Small intestine (tissue), 7 donors: ENCODE measurements around the gene PHKG1. TPM values are rescaled to one million over a fixed set of nuclear protein-coding genes. Genes with fewer than 3 reads are reported as not detected.
"Not testable (repeated sequence)": the region's sequence is repeated elsewhere in the genome, so short reads cannot be mapped to it uniquely, and the experiment has no call there.

Experiments
- DNase-seq, 2 donors: peaks; one replicate each; pipeline versions ENCODE4 v3.0.0 to v3.0.0-alpha.2; 2013
- FAIRE-seq: peaks from 2 replicates; lab custom pipeline; 2012; peaks lifted over from hg19 to GRCh38; lab: Jason Lieb, UNC
- H3K27ac ChIP-seq, 3 donors: one replicate each; pipeline ENCODE4 v1.5.1; 2013; ENCODE audit warnings: low read length in 2 of 3, mild to moderate bottlenecking in 2 of 3, control low read depth in 1 of 3, inconsistent platforms in 1 of 3, low read depth in 1 of 3, moderate library complexity in 1 of 3
- H3K27me3 ChIP-seq, 3 donors: one replicate each; pipeline ENCODE4 v1.6.1; 2013; ENCODE audit warnings: low read length in 3 of 3, inconsistent platforms in 1 of 3; ENCODE audit not compliant: control insufficient read depth in 3 of 3, insufficient read depth in 3 of 3
- H3K36me3 ChIP-seq, 3 donors: one replicate each; pipeline ENCODE4 v1.6.1; 2013; ENCODE audit warnings: low read length in 3 of 3, inconsistent platforms in 1 of 3, low read depth in 1 of 3, mild to moderate bottlenecking in 1 of 3, moderate library complexity in 1 of 3; ENCODE audit not compliant: control insufficient read depth in 3 of 3, insufficient read depth in 2 of 3
- H3K4me1 ChIP-seq, 3 donors: one replicate each; pipeline ENCODE4 v1.6.1; 2013; ENCODE audit warnings: low read length in 2 of 3, inconsistent platforms in 1 of 3, low read depth in 1 of 3, mild to moderate bottlenecking in 1 of 3, moderate library complexity in 1 of 3; ENCODE audit not compliant: control insufficient read depth in 3 of 3, insufficient read depth in 2 of 3
- H3K4me3 ChIP-seq, 3 donors: one replicate each; pipeline ENCODE4 v1.5.1; 2013; ENCODE audit warnings: low read length in 3 of 3, control low read depth in 1 of 3, inconsistent platforms in 1 of 3, low read depth in 1 of 3, mild to moderate bottlenecking in 1 of 3, moderate library complexity in 1 of 3
- H3K9me3 ChIP-seq, 2 donors: one replicate each; pipeline ENCODE4 v1.6.1; 2013; ENCODE audit warnings: low read depth in 1 of 2, low read length in 1 of 2; ENCODE audit not compliant: control insufficient read depth in 2 of 2, insufficient read depth in 1 of 2
- WGBS, 3 donors: extraction: QIAGEN DNeasy Blood & Tissue Kit; methylation state at CpG; one replicate each; pipeline ENCODE4 v1.1.7; 2013; 5-methylcytosine and 5-hydroxymethylcytosine counted together
- polyA plus RNA-seq, 4 donors: library from polyadenylated mRNA; stranded (reverse) in 3 of 4; unstranded in 1 of 4; fragments of 200-250 nt in 3 of 4; fragments of 120-200 nt in 1 of 4; gene quantifications; one replicate each; pipeline versions ENCODE4 v1.2.1 to v1.2.3, GENCODE V29; 2013
- donor health status: healthy with polysubstance abuse.
- donor health status: control.
- donor health status: control.
- donor health status: Bipolar disorder and iron deficiency.
- donor health status: healthy.

Gene PHKG1
- polyA plus RNA-seq, 4 donors: 0.49 to 2.3 (median 1.2) TPM

DNA sequence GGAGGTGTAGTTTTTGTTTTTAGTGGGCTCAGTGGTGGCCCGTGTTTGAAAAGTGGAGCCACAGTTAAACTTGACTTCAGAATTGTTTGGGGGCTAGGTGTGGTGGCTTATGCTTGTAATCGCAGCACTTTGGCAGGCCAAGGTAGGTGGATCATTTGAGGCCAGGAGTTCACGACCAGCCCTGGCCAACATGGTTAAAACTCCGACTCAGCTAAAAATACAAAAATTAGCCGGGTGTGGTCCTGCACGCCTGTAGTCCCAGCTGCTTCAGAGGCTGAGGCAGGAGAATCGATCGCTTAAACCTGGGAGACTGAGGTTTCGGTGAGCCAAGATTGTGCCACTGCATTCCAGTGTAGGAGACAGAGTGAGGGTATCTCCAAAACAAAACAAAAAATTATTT, 39.4 kb downstream of the PHKG1 start:
- peaks cover 8 to 28% (median 10%) of the 10 kb centered on the region in 3 donors for H3K36me3 ChIP-seq
- H3K4me3 ChIP-seq: peak overlapping the region in 1 of 3 donors; percentile 90
- no peaks in the 10 kb centered on the region for H3K9me3 ChIP-seq
- WGBS, 3 donors: 70 to 80% (median 72%) methylated on average over 9 of the region's 9 CpGs
- no peaks in the 10 kb centered on the region for H3K27me3 ChIP-seq
- DNase-seq (no peak), FAIRE-seq (no peak)
- H3K27ac ChIP-seq: peak overlapping the region in 1 of 3 donors; percentile 96
- H3K4me1 ChIP-seq: peaks cover 0 to 21% (median 3%) of the 10 kb centered on the region in 3 donors

DNA sequence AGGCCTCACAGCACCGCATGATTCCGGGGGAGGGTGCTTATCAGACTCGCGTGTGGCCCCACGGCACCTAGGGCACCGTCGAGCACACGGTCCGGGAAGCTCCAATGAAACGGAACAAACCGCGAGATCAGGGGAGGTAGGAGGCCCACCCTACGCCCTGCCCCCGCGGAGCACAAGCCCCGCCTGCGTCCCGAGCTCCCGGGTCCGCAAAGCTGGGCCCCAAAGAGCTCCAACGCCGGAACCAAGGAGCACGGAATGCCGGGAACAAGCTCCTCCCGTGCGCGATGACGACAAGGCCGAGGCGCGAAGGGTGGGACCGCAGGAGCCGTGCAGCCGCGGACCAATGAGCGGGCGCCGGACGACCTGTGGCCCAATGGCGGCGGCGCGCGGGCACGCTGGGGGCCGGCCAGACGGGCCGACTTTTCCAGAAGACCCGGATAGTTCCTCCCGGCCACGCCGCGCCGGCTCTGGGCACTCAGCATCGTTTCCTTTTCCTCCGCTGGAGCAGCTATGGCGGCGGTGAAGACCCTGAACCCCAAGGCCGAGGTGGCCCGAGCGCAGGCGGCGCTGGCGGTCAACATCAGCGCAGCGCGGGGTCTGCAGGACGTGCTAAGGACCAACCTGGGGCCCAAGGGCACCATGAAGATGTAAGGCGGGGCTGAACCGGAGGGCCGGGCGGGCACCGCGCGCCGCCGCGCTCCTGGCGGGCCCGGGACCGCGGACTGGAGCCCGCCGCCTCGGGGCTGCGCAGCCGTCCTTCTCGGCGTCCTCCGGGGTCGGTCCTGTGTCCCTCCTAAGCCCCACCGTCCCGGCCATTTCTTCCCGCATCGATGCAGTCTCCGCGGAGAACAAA, 41.2 kb downstream of the PHKG1 start, which contains the start of the genes CCT6A and PSPH:
CCT6A (plus strand) TSS at position 427 of the 853 bp plus-strand sequence; CDS start at position 511, 84 bp downstream.
PSPH (minus strand) TSS at position 106 of the 853 bp plus-strand sequence. CDS start 30,232 bp downstream, outside the sequence.
- Histone ChIP-seq H3K4me1 (peaks cover 0 to 27% (median 6%) of the 10 kb centered on the region in 3 donors), H3K27ac (peak within 1 kb of the TSS; percentile 93 to 99 (median 98)), H3K27me3 (no peaks in the 10 kb centered on the region), H3K36me3 (peaks cover 3 to 17% (median 5%) of the 10 kb centered on the region in 3 donors), H3K9me3 (no peaks in the 10 kb centered on the region), H3K4me3 (peak within 1 kb of the TSS; percentile 80 to 95 (median 95))
- no peak for FAIRE-seq
- 0 to 1% (median 0%) methylated on average over 77 to 97 of the region's 97 CpGs for WGBS, 3 donors
- peak; percentile 98 to 99 for DNase-seq

DNA sequence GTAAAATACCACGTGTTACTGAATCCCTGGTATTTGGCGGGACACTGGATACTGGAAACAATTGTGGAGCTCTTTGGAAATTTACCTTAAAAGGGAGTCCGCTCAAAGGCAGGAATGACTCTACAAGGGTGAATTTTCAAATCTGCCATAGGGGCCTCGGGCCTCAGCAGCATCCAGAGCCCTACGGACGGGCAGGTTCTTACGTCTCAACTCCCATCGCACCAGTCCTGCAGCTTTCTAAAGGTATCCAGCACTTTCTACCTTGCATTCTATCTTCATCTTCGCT, 41.8 kb downstream of the PHKG1 start:
- H3K36me3 ChIP-seq: peaks cover 2 to 13% (median 5%) of the 10 kb centered on the region in 3 donors
- H3K27ac ChIP-seq: peak overlapping the region; percentile 82 to 99 (median 98)
- peaks cover 0 to 33% (median 6%) of the 10 kb centered on the region in 3 donors for H3K4me1 ChIP-seq
- DNase-seq (no peak), FAIRE-seq (no peak)
- H3K9me3 ChIP-seq: no peaks in the 10 kb centered on the region
- no peaks in the 10 kb centered on the region for H3K27me3 ChIP-seq
- 0 to 1% (median 0%) methylated on average over 9 of the region's 9 CpGs for WGBS, 3 donors
- peak overlapping the region; percentile 80 to 95 (median 95) for H3K4me3 ChIP-seq

DNA sequence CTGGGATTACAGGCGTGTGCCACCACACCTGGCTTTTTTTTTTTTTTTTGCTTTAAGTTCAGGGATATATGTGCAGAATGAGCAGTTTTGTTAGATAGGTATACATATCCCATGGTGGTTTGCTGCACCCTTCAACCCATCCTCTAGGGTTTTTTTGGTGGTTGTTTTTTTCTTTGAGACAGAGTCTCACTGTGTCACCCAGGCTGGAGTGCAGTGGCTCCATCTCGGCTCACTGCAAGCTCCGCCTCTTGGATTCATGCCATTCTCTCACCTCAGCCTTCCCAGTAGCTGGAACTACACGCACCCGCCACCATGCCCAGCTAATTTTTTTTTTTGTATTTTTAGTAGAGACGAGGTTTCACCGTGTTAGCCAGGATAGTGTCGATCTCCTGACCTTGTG, 44.0 kb downstream of the PHKG1 start:
- H3K27me3 ChIP-seq, H3K4me3 ChIP-seq, FAIRE-seq, H3K9me3 ChIP-seq: not testable (repeated sequence)
- WGBS, 3 donors: 48 to 65% (median 63%) methylated on average over 8 of the region's 8 CpGs
- peaks cover 0 to 14% (median 0%) of the 10 kb centered on the region in 3 donors for H3K36me3 ChIP-seq
- peaks cover 0 to 30% (median 6%) of the 10 kb centered on the region in 3 donors for H3K4me1 ChIP-seq
- peak overlapping the region in 1 of 3 donors; percentile 83 for H3K27ac ChIP-seq
- peak in 1 of 2 donors; percentile 49 for DNase-seq

DNA sequence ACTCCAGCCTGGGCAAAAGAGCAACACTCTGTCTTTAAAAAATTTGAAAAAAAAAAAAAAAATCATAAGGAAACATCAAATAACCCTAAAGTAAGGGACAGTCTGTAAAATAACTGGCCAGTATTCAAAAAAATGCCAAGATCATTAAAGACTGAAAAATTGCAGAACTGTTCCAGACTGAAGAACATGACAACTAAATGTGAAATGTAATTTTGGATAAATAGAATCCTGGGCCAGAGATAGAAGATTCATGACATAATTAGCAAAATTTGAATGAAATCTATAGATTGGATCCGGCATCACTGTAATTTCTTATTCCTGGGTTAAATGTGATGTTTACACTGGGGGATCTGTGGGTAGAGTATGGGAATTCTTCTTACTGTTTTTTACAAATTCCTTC, 44.5 kb downstream of the PHKG1 start:
- Histone ChIP-seq H3K27me3 (no peaks in the 10 kb centered on the region), H3K4me1 (peaks cover 0 to 27% (median 6%) of the 10 kb centered on the region in 3 donors), H3K9me3 (no peaks in the 10 kb centered on the region), H3K27ac (peak overlapping the region in 1 of 3 donors; percentile 83), H3K36me3 (peaks cover 0 to 11% (median 0%) of the 10 kb centered on the region in 3 donors), H3K4me3 (no peak overlapping the region)
- DNase-seq (no peak), FAIRE-seq (no peak)
- WGBS, 3 donors: 90 to 100% (median 97%) methylated on average over 1 of the region's 1 CpG

DNA sequence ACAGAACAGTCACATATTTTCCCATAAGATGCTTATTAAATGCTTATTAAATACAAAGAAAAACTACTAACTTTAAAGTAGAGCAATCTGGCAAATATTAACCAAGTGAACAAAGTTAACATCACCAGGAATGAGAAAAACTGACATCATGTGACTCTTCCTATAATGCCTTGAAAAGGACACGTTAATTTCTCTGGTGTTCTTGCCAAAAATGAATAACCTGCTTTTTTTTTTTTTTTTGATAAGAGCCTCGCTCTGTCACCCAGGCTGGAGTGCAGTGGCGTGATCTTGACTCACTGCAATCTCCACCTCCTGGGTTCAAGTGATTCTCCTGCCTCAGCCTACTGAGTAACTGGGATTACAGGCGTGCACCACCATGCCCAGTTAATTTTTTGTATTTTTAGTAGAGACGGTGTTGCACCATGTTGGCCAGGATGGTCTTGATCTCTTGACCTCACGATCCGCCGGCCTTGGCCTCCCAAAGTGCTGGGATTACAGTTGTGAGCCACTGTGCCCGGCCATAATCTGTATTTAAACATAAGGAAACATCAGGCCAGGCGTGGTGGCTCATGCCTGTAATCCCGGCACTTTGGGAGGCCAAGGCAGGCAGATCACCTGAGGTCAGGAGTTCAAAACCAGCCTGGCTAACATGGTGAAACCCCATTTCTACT, 45.2 kb downstream of the PHKG1 start:
- peak in 1 of 2 donors; percentile 58 for DNase-seq
- not testable (repeated sequence) for H3K4me3 ChIP-seq, FAIRE-seq, H3K27me3 ChIP-seq, H3K9me3 ChIP-seq, H3K36me3 ChIP-seq
- H3K4me1 ChIP-seq: peaks cover 0 to 22% (median 3%) of the 10 kb centered on the region in 3 donors
- peak overlapping the region in 1 of 3 donors; percentile 83 for H3K27ac ChIP-seq
- 44 to 70% (median 50%) methylated on average over 10 to 11 of the region's 11 CpGs for WGBS, 3 donors

DNA sequence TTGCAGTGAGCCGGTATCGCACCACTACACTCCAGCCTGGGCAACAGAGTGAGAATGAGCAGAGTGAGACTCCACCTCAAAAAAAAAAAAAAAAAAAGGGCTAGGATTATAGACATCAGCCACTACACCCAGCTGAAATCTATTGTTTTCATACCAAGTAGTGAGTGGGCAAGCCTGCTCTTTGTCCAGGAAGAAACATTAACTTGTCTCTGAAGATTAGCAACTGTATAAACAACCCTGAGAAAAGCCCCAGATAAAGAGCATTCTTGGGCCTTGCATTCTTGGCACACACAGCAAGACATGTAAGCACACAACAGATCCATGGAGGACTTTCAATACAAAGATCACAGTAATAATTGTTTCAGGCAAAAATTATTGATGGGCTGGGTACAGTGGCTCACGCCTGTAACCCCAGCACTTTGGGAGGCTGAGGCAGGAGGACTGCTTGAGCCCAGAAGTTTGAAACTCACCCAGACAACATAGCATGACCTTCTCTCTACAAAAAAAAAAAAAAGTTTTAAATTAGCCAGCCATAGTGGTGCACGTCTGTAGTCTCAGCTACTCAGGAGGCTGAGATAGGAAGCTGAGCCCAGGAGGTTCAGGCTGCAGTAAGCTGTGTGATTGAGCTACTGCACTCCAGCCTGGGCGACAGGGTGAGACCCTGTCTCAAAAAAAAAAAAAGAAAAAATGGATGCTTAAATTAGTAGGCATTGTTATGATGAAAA, 45.9 kb downstream of the PHKG1 start:
- peak; percentile 51 to 78 for DNase-seq
- Histone ChIP-seq H3K4me1 (peaks cover 0 to 22% (median 3%) of the 10 kb centered on the region in 3 donors), H3K4me3 (no peak overlapping the region), H3K9me3 (no peaks in the 10 kb centered on the region), H3K27ac (peak overlapping the region; percentile 8 to 83 (median 39)), H3K27me3 (no peaks in the 10 kb centered on the region), H3K36me3 (peaks cover 0 to 14% (median 0%) of the 10 kb centered on the region in 3 donors)
- no peak for FAIRE-seq
- 20 to 32% (median 22%) methylated on average over 5 of the region's 5 CpGs for WGBS, 3 donors
